Lung (tissue), 12 donors: ENCODE data around the gene MEGF10. TPM values are rescaled to one million over a fixed set of nuclear protein-coding genes. Genes with fewer than 3 reads are reported as not detected.
"Not testable (repeated sequence)": the region's sequence is repeated elsewhere in the genome, so short reads cannot be mapped to it uniquely, and the experiment has no call there.

ENCODE experiments used
- ATAC-seq: fragments of 200-7000 bp; cut with Tn5 transposase; one replicate; pipeline ENCODE4 v1.9.1; 2020; ENCODE audit warnings: moderate number of reproducible peaks; ENCODE audit not compliant: insufficient read depth, low FRiP score
- DNase-seq, 3 donors: peaks; one replicate each; pipeline ENCODE4 v3.0.0-alpha.2; 2013 to 2017
- H3K27ac ChIP-seq, 2 donors: one replicate each; pipeline ENCODE4 v1.5.1; 2013; ENCODE audit warnings: mild to moderate bottlenecking in 2 of 2, moderate library complexity in 2 of 2, control low read depth in 1 of 2, inconsistent platforms in 1 of 2, low read depth in 1 of 2, low read length in 1 of 2
- H3K27me3 ChIP-seq, 3 donors: one replicate each; pipeline ENCODE4 v1.5.1; 2013; ENCODE audit warnings: low read length in 2 of 3; ENCODE audit not compliant: control insufficient read depth in 3 of 3, insufficient read depth in 3 of 3
- H3K36me3 ChIP-seq, 4 donors: one replicate each; pipeline ENCODE4 v1.5.1; 2013; ENCODE audit warnings: low read length in 4 of 4, mild to moderate bottlenecking in 1 of 4, moderate library complexity in 1 of 4; ENCODE audit not compliant: control insufficient read depth in 4 of 4, insufficient read depth in 4 of 4
- H3K4me1 ChIP-seq, 5 donors: one replicate each; pipeline ENCODE4 v1.5.1; 2013; ENCODE audit warnings: low read length in 5 of 5, mild to moderate bottlenecking in 2 of 5, moderate library complexity in 1 of 5; ENCODE audit not compliant: control insufficient read depth in 5 of 5, insufficient read depth in 5 of 5
- H3K4me3 ChIP-seq: one replicate; pipeline ENCODE4 v1.5.1; 2013; ENCODE audit warnings: mild to moderate bottlenecking, control low read depth, moderate library complexity
- H3K9ac ChIP-seq, 2 donors: one replicate each; pipeline ENCODE4 v1.5.1; 2013; ENCODE audit warnings: low read length in 2 of 2, control low read depth in 1 of 2; ENCODE audit not compliant: insufficient read depth in 1 of 2
- H3K9me3 ChIP-seq, 4 donors: one replicate each; pipeline ENCODE4 v1.5.1; 2013; ENCODE audit warnings: low read length in 3 of 4, mild to moderate bottlenecking in 1 of 4, moderate library complexity in 1 of 4; ENCODE audit not compliant: control insufficient read depth in 4 of 4, insufficient read depth in 3 of 4
- CTCF ChIP-seq: IDR thresholded peaks from 2 replicates; pipeline ENCODE4 v1.5.1; 2012; ENCODE audit warnings: mild to moderate bottlenecking; ENCODE audit errors: control extremely low read depth, extremely low read depth
- WGBS, 2 donors: extraction: QIAGEN DNeasy Blood & Tissue Kit; methylation state at CpG; one replicate each; pipeline ENCODE4 v1.1.7; 2013; 5-methylcytosine and 5-hydroxymethylcytosine counted together
- polyA plus RNA-seq, 2 donors: library from polyadenylated mRNA; stranded (reverse); fragments of 200-250 nt; gene quantifications; one replicate each; pipeline ENCODE4 v1.2.1, GENCODE V29; 2013
- total RNA-seq, 2 donors: library from RNA; depleted of rRNA in 1 of 2; stranded (reverse); fragments of >200 nt in 1 of 2; gene quantifications; one replicate each; pipeline ENCODE4 v1.2.1, GENCODE V29; 2014 to 2021
- donor health status: control.
- donor health status: control.
- donor health status: Bipolar disorder and iron deficiency.
- donor health status: healthy.
- donor health status: DM: yes; HTN: yes; CAD: no.

Gene MEGF10
- total and polyA plus RNA-seq, 4 donors, result 0.02 to 0.82 (median 0.12) TPM

GRCh38 chr5:127313847-127314473, 23.4 kb downstream of the MEGF10 start:
- no peaks in the 10 kb centered on the region for H3K27me3 ChIP-seq
- H3K4me1 ChIP-seq, result peaks cover 0 to 3% (median 0%) of the 10 kb centered on the region in 5 donors
- peak; percentile 71 for TF ChIP-seq CTCF
- DNase-seq (peak; percentile 14 to 27 (median 22)), ATAC-seq (peak; percentile 84)
- no peak overlapping the region for H3K4me3 ChIP-seq
- no peak overlapping the region for H3K9ac ChIP-seq
- no peaks in the 10 kb centered on the region for H3K9me3 ChIP-seq
- H3K27ac ChIP-seq, result no peak overlapping the region
- 37 to 52% methylated on average over 7 of the region's 7 CpGs for WGBS, 2 donors
- H3K36me3 ChIP-seq, result no peaks in the 10 kb centered on the region

GRCh38 chr5:127316011-127316410, 25.4 kb downstream of the MEGF10 start:
- Histone ChIP-seq H3K9me3 (no peaks in the 10 kb centered on the region), H3K27ac (no peak overlapping the region), H3K9ac (no peak overlapping the region), H3K4me1 (peaks cover 0 to 3% (median 0%) of the 10 kb centered on the region in 5 donors), H3K36me3 (no peaks in the 10 kb centered on the region), H3K27me3 (no peaks in the 10 kb centered on the region), H3K4me3 (no peak overlapping the region)
- ATAC-seq (no peak), DNase-seq (no peak)
- TF ChIP-seq CTCF, result no peak
- WGBS, 2 donors, result 84 to 94% methylated on average over 1 of the region's 1 CpG

DNA sequence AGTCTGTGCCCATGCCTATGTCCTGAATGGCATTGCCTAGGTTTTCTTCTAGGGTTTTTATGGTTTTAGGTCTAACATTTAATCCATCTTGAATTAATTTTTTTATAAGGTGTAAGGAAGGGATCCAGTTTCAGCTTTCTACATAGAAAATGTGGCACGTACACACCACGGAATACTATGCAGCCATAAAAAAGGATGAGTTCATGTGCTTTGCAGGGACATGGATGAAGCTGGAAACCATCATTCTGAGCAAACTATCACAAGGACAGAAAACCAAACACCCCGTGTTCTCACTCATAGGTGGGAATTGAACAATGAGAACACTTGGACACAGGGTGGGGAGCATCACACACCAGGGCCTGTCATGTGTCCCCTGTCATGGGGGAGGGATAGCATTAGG, 26.8 kb downstream of the MEGF10 start:
- WGBS, 2 donors, result 90 to 99% methylated on average over 3 of the region's 3 CpGs
- H3K4me3 ChIP-seq, H3K4me1 ChIP-seq, ATAC-seq, H3K9ac ChIP-seq, H3K27ac ChIP-seq, H3K9me3 ChIP-seq, DNase-seq, H3K36me3 ChIP-seq, H3K27me3 ChIP-seq: not testable (repeated sequence)

DNA sequence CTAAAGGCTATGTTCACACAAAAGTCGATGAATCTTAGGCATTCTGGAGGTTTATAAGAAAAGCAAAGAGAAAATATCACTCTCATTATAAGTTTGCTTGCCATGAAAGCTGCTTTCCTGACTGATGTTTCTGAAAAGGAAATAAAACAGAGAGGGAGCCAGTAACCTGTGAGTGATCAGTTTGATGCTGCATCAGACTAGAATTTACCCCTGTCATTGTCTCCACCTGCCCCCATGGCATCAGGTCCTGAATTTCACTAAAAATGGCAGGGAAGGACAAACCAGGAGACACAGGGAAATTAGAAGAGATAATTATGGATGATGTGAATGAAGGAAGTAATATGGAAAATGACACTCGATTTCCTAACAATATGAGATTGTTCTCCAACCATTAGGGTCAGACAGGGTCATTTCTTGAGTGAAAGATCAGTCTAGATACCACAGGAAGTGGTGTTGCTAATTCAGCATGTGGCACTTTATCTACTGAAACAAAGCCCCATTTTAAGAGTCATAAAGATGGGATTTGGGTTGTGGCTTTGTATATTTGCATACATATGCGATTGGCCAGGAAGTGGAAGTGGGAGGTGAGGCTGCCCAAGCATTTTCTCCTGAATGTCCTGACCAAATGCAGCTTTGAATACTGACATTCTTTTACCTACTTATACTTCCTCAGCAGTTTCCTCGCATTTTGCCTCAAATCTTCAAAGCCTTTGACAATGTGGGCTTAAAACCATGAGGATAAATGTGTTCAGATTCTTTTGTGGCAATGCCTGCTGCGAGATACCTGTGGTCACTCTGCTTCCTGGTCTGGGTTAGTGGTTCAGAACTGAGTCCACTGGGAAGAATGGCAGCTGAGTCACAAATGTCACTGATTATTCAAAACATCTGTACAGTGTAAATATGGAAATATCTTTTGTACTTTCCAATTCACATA, 29.7 kb downstream of the MEGF10 start:
- no peak for TF ChIP-seq CTCF
- Histone ChIP-seq H3K9ac (no peak overlapping the region), H3K27ac (no peak overlapping the region), H3K36me3 (no peaks in the 10 kb centered on the region), H3K9me3 (no peaks in the 10 kb centered on the region), H3K4me3 (no peak overlapping the region), H3K4me1 (no peaks in the 10 kb centered on the region), H3K27me3 (no peaks in the 10 kb centered on the region)
- ATAC-seq (no peak), DNase-seq (no peak)
- 33 to 35% methylated on average over 5 of the region's 5 CpGs for WGBS, 2 donors
